HCT116 (cell line): ENCODE measurements around the gene PCNT. TPM values are rescaled to one million over a fixed set of nuclear protein-coding genes. Genes with fewer than 3 reads are reported as not detected.

Experiments used
- ATAC-seq: fragments of 200-7000 bp; cut with Tn5 transposase; 2 replicates; pipeline ENCODE4 v1.9.1; 2020; ENCODE audit warnings: mild to moderate bottlenecking, moderate library complexity
- BruUV-seq: library from RNA; stranded (reverse); fragments of 400-500 nt; replicated peaks from 2 replicates; lab custom pipeline; 2021; lab: Mats Ljungman, UMichigan
- CTCF ChIA-PET: fragments of 300-600 bp; sonication (Branson Sonifier 250); formaldehyde crosslinking; loops from one replicate; lab custom pipeline; 2021; ENCODE audit warnings: antibody characterized with exemption; lab: Charles Lee
- POLR2A ChIA-PET: fragments of 300-600, 350-600 bp; sonication (Branson Sonifier 250); formaldehyde crosslinking; loops from one replicate; lab custom pipeline; 2021; ENCODE audit warnings: antibody characterized with exemption; lab: Charles Lee
- RAD21 ChIA-PET, 2 experiments: fragments of 300-600 bp; sonication (Branson Sonifier 250); formaldehyde crosslinking; loops; one replicate each; lab custom pipeline; 2023; ENCODE audit warnings: low total read pairs in 2 of 2; ENCODE audit not compliant: uncharacterized antibody in 2 of 2, unreplicated experiment in 2 of 2, low non-redundant PET in 1 of 2; lab: Charles Lee
- DNase-seq: peaks from one replicate; pipeline ENCODE4 v3.0.0-alpha.2; 2010; ENCODE audit warnings: low read depth, low spot score
- H2AFZ ChIP-seq: fragments of 200-600 bp; shearing (Covaris generic), sonication (generic); 2 replicates; pipeline ENCODE4 v1.6.1; 2017; ENCODE audit warnings: low read depth, mixed run types, mixed read lengths, antibody characterized with exemption, low read length; ENCODE audit not compliant: poor library complexity, severe bottlenecking
- H3K27ac ChIP-seq: 2 replicates; pipeline ENCODE4 v1.5.1; 2012; ENCODE audit warnings: low read depth, low read length
- H3K27me3 ChIP-seq: fragments of 200-600 bp; sonication (generic); 2 replicates; pipeline ENCODE4 v1.6.1; 2016; ENCODE audit warnings: mixed run types, low read length, mixed read lengths; ENCODE audit not compliant: insufficient read depth
- H3K36me3 ChIP-seq, 2 experiments: fragments of 200-500 bp in 1 of 2; fragments of 200-600 bp in 1 of 2; sonication (Bioruptor generic) in 1 of 2; sonication (generic) in 1 of 2; 2 replicates each; pipeline versions ENCODE4 v1.5.1 to v1.6.1; 2014 to 2016; ENCODE audit warnings: low read length in 2 of 2, inconsistent platforms in 1 of 2, mixed read lengths in 1 of 2, mixed run types in 1 of 2; ENCODE audit not compliant: insufficient read depth in 2 of 2, control insufficient read depth in 1 of 2
- H3K4me1 ChIP-seq, 2 experiments: fragments of 200-600 bp in 1 of 2; sonication (generic) in 1 of 2; 2 replicates each; pipeline versions ENCODE4 v1.5.1 to v1.6.1; 2012 to 2017; ENCODE audit warnings: low read length in 2 of 2, inconsistent platforms in 1 of 2, mild to moderate bottlenecking in 1 of 2, mixed read lengths in 1 of 2, mixed run types in 1 of 2, moderate library complexity in 1 of 2; ENCODE audit not compliant: insufficient read depth in 2 of 2, control insufficient read depth in 1 of 2
- H3K4me2 ChIP-seq: fragments of 200-600 bp; sonication (generic); 2 replicates; pipeline ENCODE4 v1.6.1; 2017; ENCODE audit warnings: mixed run types, low read length, mixed read lengths
- H3K4me3 ChIP-seq, 2 experiments: fragments of 200-600 bp in 1 of 2; sonication (generic) in 1 of 2; replicated peaks in 1 of 2; 2 replicates each; pipeline ENCODE4 v1.5.1; 2011 to 2016; ENCODE audit warnings: low read length in 2 of 2, control low read depth in 1 of 2, low read depth in 1 of 2, mild to moderate bottlenecking in 1 of 2, mixed read lengths in 1 of 2, mixed run types in 1 of 2
- H3K79me2 ChIP-seq: fragments of 200-600 bp; sonication (generic); 2 replicates; pipeline ENCODE4 v1.6.1; 2017; ENCODE audit warnings: mild to moderate bottlenecking, mixed run types, low read length, moderate library complexity, mixed read lengths; ENCODE audit not compliant: insufficient read depth
- H3K9ac ChIP-seq: fragments of 200-600 bp; sonication (generic); 2 replicates; pipeline ENCODE4 v1.6.1; 2016; ENCODE audit warnings: low read length, mixed read lengths
- H3K9me2 ChIP-seq: fragments of 200-600 bp; sonication (generic), shearing (Covaris generic); 2 replicates; pipeline ENCODE4 v1.6.1; 2017; ENCODE audit warnings: mixed run types, mild to moderate bottlenecking, moderate library complexity; ENCODE audit not compliant: insufficient read depth
- H3K9me3 ChIP-seq, 2 experiments: fragments of 200-500 bp in 1 of 2; fragments of 200-600 bp in 1 of 2; sonication (Bioruptor generic) in 1 of 2; sonication (generic) in 1 of 2; 2 replicates each; pipeline ENCODE4 v1.6.1; 2014 to 2017; ENCODE audit warnings: low read length in 2 of 2, mixed read lengths in 2 of 2, inconsistent platforms in 1 of 2, low read depth in 1 of 2, mild to moderate bottlenecking in 1 of 2, mixed run types in 1 of 2, moderate library complexity in 1 of 2; ENCODE audit not compliant: control insufficient read depth in 1 of 2, insufficient read depth in 1 of 2
- H4K20me1 ChIP-seq: fragments of 200-600 bp; sonication (generic), shearing (Covaris generic); 2 replicates; pipeline ENCODE4 v1.6.1; 2017; ENCODE audit warnings: mixed run types, mild to moderate bottlenecking, moderate library complexity; ENCODE audit not compliant: insufficient read depth
- CBX3 ChIP-seq: IDR thresholded peaks from 2 replicates; pipeline ENCODE4 v1.6.1; 2012; ENCODE audit warnings: low read depth
- CEBPB ChIP-seq: IDR thresholded peaks from 2 replicates; pipeline ENCODE4 v1.6.1; 2012; ENCODE audit warnings: low read depth
- EGR1 ChIP-seq: IDR thresholded peaks from 2 replicates; pipeline ENCODE4 v1.6.1; 2012; ENCODE audit warnings: low read depth
- ELF1 ChIP-seq: IDR thresholded peaks from 2 replicates; pipeline ENCODE4 v1.6.1; 2012; ENCODE audit warnings: low read depth, borderline replicate concordance
- EZH2 ChIP-seq: fragments of 200-600 bp; sonication (generic); IDR thresholded peaks from 2 replicates; pipeline ENCODE4 v1.6.1; 2017; ENCODE audit warnings: antibody characterized with exemption, mixed run types
- EZH2phosphoT487 ChIP-seq: fragments of 200-600 bp; IDR thresholded peaks from 2 replicates; pipeline ENCODE4 v1.6.1; 2018; ENCODE audit warnings: antibody characterized with exemption, borderline replicate concordance
- JUND ChIP-seq: IDR thresholded peaks from 2 replicates; pipeline ENCODE4 v1.6.1; 2012
- POLR2A ChIP-seq: IDR thresholded peaks from 2 replicates; pipeline ENCODE4 v1.7.0; 2011; ENCODE audit warnings: borderline replicate concordance; ENCODE audit not compliant: insufficient read depth, insufficient read length; ENCODE audit errors: extremely low read depth
- POLR2AphosphoS5 ChIP-seq: IDR thresholded peaks from 2 replicates; pipeline ENCODE4 v1.6.1; 2011; ENCODE audit warnings: mild to moderate bottlenecking, low read depth, low read length, moderate library complexity
- RAD21 ChIP-seq: IDR thresholded peaks from 2 replicates; pipeline ENCODE4 v1.6.1; 2012; ENCODE audit warnings: low read depth, mild to moderate bottlenecking
- SIN3A ChIP-seq: IDR thresholded peaks from 2 replicates; pipeline ENCODE4 v1.6.1; 2012; ENCODE audit warnings: low read depth
- SRF ChIP-seq: IDR thresholded peaks from 2 replicates; pipeline ENCODE4 v1.6.1; 2012; ENCODE audit warnings: low read depth
- TCF7L2 ChIP-seq: IDR thresholded peaks from 2 replicates; pipeline ENCODE4 v1.7.0; 2011; ENCODE audit warnings: borderline replicate concordance, inconsistent platforms; ENCODE audit not compliant: insufficient read depth, insufficient read length; ENCODE audit errors: extremely low read depth
- intact Hi-C: fragments of 100-400 bp; cut with micrococcal nuclease; formaldehyde crosslinking; loops from 2 replicates; pipeline ENCODE4 v1.10.0; 2022
- total RNA-seq: library from RNA; stranded (reverse); gene quantifications from one replicate; pipeline ENCODE4 v1.2.1, GENCODE V29; 2021; ENCODE audit not compliant: unreplicated experiment
- TF ChIP-seq, protein P1 (sequence below), 3 experiments: fragments of 200-600 bp in 1 of 3; sonication (generic) in 1 of 3; IDR thresholded peaks in 2 of 3; conservative IDR thresholded peaks in 1 of 3; 2 replicates each; pipeline ENCODE4 v1.5.1; 2012 to 2017; ENCODE audit warnings: low read depth in 2 of 3, low read length in 2 of 3, antibody characterized with exemption in 1 of 3, borderline replicate concordance in 1 of 3, control low read depth in 1 of 3, mild to moderate bottlenecking in 1 of 3, mixed read lengths in 1 of 3, mixed run types in 1 of 3, moderate library complexity in 1 of 3; ENCODE audit not compliant: insufficient read depth in 1 of 3
- TF ChIP-seq, protein P2 (sequence below): IDR thresholded peaks from 2 replicates; pipeline ENCODE4 v1.6.1; 2011; ENCODE audit warnings: mild to moderate bottlenecking, low read length, moderate library complexity; ENCODE audit not compliant: insufficient replicate concordance; ENCODE audit errors: extremely low read depth
- TF ChIP-seq, protein P3 (sequence below): IDR thresholded peaks from 2 replicates; pipeline ENCODE4 v1.6.1; 2012; ENCODE audit warnings: low read depth
- TF ChIP-seq, protein P4 (sequence below): IDR thresholded peaks from 2 replicates; pipeline ENCODE4 v1.6.1; 2012
- TF ChIP-seq, protein P5 (sequence below): IDR thresholded peaks from 2 replicates; pipeline ENCODE4 v1.6.1; 2012

The PCNT gene
- total RNA-seq, 1 experiment from 2014 or later: 43.6 TPM

DNA sequence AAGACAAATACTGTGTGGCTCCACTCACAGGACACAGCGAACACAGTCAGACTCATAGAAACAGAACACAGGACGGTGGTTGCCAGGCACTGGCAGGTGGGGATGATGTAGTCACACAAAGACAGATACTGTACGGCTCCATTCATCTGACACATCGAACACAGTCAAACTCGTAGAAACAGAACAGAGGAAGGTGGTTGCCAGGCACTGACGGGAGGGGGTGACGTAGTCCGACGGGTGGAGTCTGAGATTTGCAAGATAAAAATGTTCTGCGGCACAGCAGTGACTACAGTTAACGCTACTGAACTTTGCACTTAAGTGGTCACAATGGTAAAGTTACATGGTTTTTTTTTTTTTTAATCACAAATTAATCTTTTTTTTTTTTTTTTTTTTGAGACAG is 19.0 kb upstream of the PCNT start:
- no peak for DNase-seq
- intact Hi-C loops: no loop called here
- POLR2A ChIA-PET: no interaction called here
- CTCF ChIA-PET: no interaction called here
- TF ChIP-seq RAD21 (no peak), CEBPB (no peak), SIN3A (no peak), JUND (no peak), CBX3 (no peak), TCF7L2 (no peak), EZH2phosphoT487 (no peak), POLR2A (no peak), EZH2 (no peak), EGR1 (no peak), POLR2AphosphoS5 (no peak), ELF1 (no peak), SRF (no peak)
- TF ChIP-seq, protein P1, sequence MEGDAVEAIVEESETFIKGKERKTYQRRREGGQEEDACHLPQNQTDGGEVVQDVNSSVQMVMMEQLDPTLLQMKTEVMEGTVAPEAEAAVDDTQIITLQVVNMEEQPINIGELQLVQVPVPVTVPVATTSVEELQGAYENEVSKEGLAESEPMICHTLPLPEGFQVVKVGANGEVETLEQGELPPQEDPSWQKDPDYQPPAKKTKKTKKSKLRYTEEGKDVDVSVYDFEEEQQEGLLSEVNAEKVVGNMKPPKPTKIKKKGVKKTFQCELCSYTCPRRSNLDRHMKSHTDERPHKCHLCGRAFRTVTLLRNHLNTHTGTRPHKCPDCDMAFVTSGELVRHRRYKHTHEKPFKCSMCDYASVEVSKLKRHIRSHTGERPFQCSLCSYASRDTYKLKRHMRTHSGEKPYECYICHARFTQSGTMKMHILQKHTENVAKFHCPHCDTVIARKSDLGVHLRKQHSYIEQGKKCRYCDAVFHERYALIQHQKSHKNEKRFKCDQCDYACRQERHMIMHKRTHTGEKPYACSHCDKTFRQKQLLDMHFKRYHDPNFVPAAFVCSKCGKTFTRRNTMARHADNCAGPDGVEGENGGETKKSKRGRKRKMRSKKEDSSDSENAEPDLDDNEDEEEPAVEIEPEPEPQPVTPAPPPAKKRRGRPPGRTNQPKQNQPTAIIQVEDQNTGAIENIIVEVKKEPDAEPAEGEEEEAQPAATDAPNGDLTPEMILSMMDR (IDR thresholded peaks at IDR 0.05 in 2 of 3, conservative IDR thresholded peaks at IDR 0.05 in 1 of 3; ENCODE audit: borderline replicate concordance in 1 of 3, insufficient read depth in 1 of 3, low read depth in 2 of 3, low read length in 2 of 3): no peak
- TF ChIP-seq, protein P2, sequence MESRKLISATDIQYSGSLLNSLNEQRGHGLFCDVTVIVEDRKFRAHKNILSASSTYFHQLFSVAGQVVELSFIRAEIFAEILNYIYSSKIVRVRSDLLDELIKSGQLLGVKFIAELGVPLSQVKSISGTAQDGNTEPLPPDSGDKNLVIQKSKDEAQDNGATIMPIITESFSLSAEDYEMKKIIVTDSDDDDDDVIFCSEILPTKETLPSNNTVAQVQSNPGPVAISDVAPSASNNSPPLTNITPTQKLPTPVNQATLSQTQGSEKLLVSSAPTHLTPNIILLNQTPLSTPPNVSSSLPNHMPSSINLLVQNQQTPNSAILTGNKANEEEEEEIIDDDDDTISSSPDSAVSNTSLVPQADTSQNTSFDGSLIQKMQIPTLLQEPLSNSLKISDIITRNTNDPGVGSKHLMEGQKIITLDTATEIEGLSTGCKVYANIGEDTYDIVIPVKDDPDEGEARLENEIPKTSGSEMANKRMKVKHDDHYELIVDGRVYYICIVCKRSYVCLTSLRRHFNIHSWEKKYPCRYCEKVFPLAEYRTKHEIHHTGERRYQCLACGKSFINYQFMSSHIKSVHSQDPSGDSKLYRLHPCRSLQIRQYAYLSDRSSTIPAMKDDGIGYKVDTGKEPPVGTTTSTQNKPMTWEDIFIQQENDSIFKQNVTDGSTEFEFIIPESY: no peak
- TF ChIP-seq, protein P3, sequence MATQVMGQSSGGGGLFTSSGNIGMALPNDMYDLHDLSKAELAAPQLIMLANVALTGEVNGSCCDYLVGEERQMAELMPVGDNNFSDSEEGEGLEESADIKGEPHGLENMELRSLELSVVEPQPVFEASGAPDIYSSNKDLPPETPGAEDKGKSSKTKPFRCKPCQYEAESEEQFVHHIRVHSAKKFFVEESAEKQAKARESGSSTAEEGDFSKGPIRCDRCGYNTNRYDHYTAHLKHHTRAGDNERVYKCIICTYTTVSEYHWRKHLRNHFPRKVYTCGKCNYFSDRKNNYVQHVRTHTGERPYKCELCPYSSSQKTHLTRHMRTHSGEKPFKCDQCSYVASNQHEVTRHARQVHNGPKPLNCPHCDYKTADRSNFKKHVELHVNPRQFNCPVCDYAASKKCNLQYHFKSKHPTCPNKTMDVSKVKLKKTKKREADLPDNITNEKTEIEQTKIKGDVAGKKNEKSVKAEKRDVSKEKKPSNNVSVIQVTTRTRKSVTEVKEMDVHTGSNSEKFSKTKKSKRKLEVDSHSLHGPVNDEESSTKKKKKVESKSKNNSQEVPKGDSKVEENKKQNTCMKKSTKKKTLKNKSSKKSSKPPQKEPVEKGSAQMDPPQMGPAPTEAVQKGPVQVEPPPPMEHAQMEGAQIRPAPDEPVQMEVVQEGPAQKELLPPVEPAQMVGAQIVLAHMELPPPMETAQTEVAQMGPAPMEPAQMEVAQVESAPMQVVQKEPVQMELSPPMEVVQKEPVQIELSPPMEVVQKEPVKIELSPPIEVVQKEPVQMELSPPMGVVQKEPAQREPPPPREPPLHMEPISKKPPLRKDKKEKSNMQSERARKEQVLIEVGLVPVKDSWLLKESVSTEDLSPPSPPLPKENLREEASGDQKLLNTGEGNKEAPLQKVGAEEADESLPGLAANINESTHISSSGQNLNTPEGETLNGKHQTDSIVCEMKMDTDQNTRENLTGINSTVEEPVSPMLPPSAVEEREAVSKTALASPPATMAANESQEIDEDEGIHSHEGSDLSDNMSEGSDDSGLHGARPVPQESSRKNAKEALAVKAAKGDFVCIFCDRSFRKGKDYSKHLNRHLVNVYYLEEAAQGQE: no peak
- TF ChIP-seq, protein P4, sequence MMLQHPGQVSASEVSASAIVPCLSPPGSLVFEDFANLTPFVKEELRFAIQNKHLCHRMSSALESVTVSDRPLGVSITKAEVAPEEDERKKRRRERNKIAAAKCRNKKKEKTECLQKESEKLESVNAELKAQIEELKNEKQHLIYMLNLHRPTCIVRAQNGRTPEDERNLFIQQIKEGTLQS: no peak
- TF ChIP-seq, protein P5, sequence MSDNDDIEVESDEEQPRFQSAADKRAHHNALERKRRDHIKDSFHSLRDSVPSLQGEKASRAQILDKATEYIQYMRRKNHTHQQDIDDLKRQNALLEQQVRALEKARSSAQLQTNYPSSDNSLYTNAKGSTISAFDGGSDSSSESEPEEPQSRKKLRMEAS: no peak
- Histone ChIP-seq H3K4me3 (no peak overlapping the region), H3K27ac (no peak overlapping the region), H3K27me3 (no peaks in the 10 kb centered on the region), H2AFZ (no peak overlapping the region), H3K9me3 (no peaks in the 10 kb centered on the region), H3K9me2 (no peaks in the 10 kb centered on the region), H3K79me2 (no peaks in the 10 kb centered on the region), H3K36me3 (peaks cover 0 to 2% of the 10 kb centered on the region in 2 experiments; a peak in 1 of 4 replicates), H3K4me2 (no peak overlapping the region), H3K4me1 (no peaks in the 10 kb centered on the region), H4K20me1 (no peaks in the 10 kb centered on the region), H3K9ac (no peak overlapping the region)
- ATAC-seq: no peak
- no TSS peak for BruUV-seq
- RAD21 ChIA-PET: no interaction called here
